Activated CD8-positive, alpha-beta T cell treated with anti-CD3 and anti-CD28 coated beads for 36 hours (primary cell): ENCODE measurements around the gene RRP36. TPM values are rescaled to one million over a fixed set of nuclear protein-coding genes. Genes with fewer than 3 reads are reported as not detected.
"Not testable (repeated sequence)": the region's sequence is repeated elsewhere in the genome, so short reads cannot be mapped to it uniquely, and the experiment has no call there.

Experiments used
- ATAC-seq: fragments of 200-7000 bp; cut with Tn5 transposase; one replicate; pipeline ENCODE4 v1.10.0; 2021; ENCODE audit warnings: mild to moderate bottlenecking, moderate library complexity
- CTCF ChIA-PET: fragments of 350-600 bp; sonication (Branson Sonifier 250); formaldehyde crosslinking; loops from one replicate; lab custom pipeline; 2021; ENCODE audit warnings: antibody characterized with exemption; lab: Charles Lee
- POLR2A ChIA-PET: fragments of 350-600 bp; sonication (Branson Sonifier 250); formaldehyde crosslinking; loops from one replicate; lab custom pipeline; 2021; ENCODE audit warnings: antibody characterized with exemption; lab: Charles Lee
- DNase-seq: peaks from one replicate; pipeline ENCODE4 v3.0.0-alpha.2; 2020
- H3K27ac Mint-ChIP-seq: one replicate; pipeline ENCODE4 v1.8.0; 2021; ENCODE audit warnings: mild to moderate bottlenecking, mixed read lengths
- H3K27me3 Mint-ChIP-seq: one replicate; pipeline ENCODE4 v1.8.0; 2021; ENCODE audit warnings: mixed read lengths
- H3K36me3 Mint-ChIP-seq: one replicate; pipeline ENCODE4 v1.8.0; 2021; ENCODE audit warnings: low read depth, mixed read lengths
- H3K4me1 Mint-ChIP-seq: one replicate; pipeline ENCODE4 v1.8.0; 2021; ENCODE audit warnings: low read depth, mixed read lengths
- H3K4me3 Mint-ChIP-seq: one replicate; pipeline ENCODE4 v1.8.0; 2021; ENCODE audit warnings: mild to moderate bottlenecking, moderate library complexity, mixed read lengths
- H3K9me3 Mint-ChIP-seq: one replicate; pipeline ENCODE4 v1.8.0; 2021; ENCODE audit warnings: mixed read lengths
- CTCF ChIP-seq: fragments of 200-600 bp; IDR thresholded peaks from one replicate; pipeline ENCODE4 v1.8.0; 2022; ENCODE audit warnings: antibody characterized with exemption, mild to moderate bottlenecking
- intact Hi-C: fragments of 100-400 bp; cut with micrococcal nuclease; formaldehyde crosslinking; loops from one replicate; pipeline ENCODE4 v1.10.0; 2022
- total RNA-seq, 2 experiments: library from RNA; stranded (reverse); gene quantifications; one replicate each; pipeline ENCODE4 v1.2.3, GENCODE V29; 2021

The RRP36 gene
- total RNA-seq, 2 experiments from 2014 or later = 47.9 to 48.0 TPM

DNA sequence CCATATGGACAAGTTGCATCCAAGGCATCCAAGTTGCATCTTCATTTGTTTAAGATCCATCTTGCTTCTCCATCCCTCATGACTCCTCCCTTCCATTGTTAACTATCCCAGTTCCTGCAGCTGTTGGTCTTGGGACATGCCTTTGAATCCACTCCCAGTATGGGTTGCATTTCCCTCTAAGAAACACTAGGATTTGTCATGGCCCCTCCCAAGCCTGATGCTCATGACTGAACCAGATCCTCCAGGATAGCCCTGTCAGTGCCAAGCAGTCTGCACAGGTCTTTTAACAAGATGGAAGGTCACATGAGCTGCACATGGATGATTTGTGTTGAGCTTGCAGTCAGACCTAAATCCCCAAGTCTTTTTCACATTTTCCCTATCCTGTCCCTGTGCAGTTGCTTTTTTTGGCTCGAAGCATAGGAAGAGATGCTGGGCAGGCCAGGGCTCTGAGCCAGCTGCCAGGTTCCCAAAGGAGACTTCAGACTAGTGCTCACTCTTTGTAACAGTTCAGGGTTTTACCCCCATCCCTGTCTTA, 32.9 kb upstream of the RRP36 start:
- DNase-seq = no peak
- Mint-ChIP-seq H3K4me1 (peaks cover 46% of the 10 kb centered on the region), H3K9me3 (no peaks in the 10 kb centered on the region), H3K4me3 (no peak overlapping the region), H3K27ac (no peak overlapping the region), H3K36me3 (peaks cover 18% of the 10 kb centered on the region), H3K27me3 (no peaks in the 10 kb centered on the region)
- TF ChIP-seq CTCF = no peak
- intact Hi-C loops = no loop called here
- CTCF ChIA-PET = interaction anchor here (1.1 to 2.0 kb wide), 4 partner anchors 18 to 155 kb away, joined by 3 to 8 read pairs (median 4); no protein-coding TSS in a partner anchor
- no peak for ATAC-seq
- POLR2A ChIA-PET = interaction anchor here (1.1 to 1.9 kb wide), 5 partner anchors 9 to 241 kb away, joined by 4 to 11 read pairs (median 4); partner anchors contain the start of genes CUL7, DNPH1 and PEX6

GRCh38 chr6:42989923-42990322, 31.5 kb upstream of the RRP36 start:
- H3K27ac Mint-ChIP-seq = no peak overlapping the region
- TF ChIP-seq CTCF = no peak

GRCh38 chr6:42993445-42993844, 28.0 kb upstream of the RRP36 start:
- ChIA-PET CTCF (interaction anchor here (1.3 kb wide), 1 partner anchor 9 kb away, joined by 3 read pairs; no protein-coding TSS in a partner anchor), POLR2A (no interaction called here)
- Mint-ChIP-seq H3K4me3 (no peak overlapping the region), H3K9me3 (no peaks in the 10 kb centered on the region), H3K27me3 (no peaks in the 10 kb centered on the region), H3K4me1 (peaks cover 8% of the 10 kb centered on the region), H3K27ac (no peak overlapping the region), H3K36me3 (peaks cover 14% of the 10 kb centered on the region)
- no peak for DNase-seq
- intact Hi-C loops = no loop called here
- TF ChIP-seq CTCF = no peak
- ATAC-seq = no peak

More at GRCh38 chr6:42989923-42990322, 31.5 kb upstream of the RRP36 start:
- intact Hi-C loops = no loop called here
- CTCF ChIA-PET = no interaction called here
- DNase-seq (no peak), ATAC-seq (no peak)
- H3K9me3 Mint-ChIP-seq = no peaks in the 10 kb centered on the region
- peaks cover 18% of the 10 kb centered on the region for H3K36me3 Mint-ChIP-seq
- POLR2A ChIA-PET = interaction anchor here (1.5 to 1.7 kb wide), 2 partner anchors 10 to 19 kb away, joined by 3 to 4 read pairs; no protein-coding TSS in a partner anchor
- peaks cover 42% of the 10 kb centered on the region for H3K4me1 Mint-ChIP-seq
- no peaks in the 10 kb centered on the region for H3K27me3 Mint-ChIP-seq
- no peak overlapping the region for H3K4me3 Mint-ChIP-seq

- Mint-ChIP-seq H3K27ac (no peak overlapping the region), H3K4me3 (no peak overlapping the region), H3K4me1 (no peaks in the 10 kb centered on the region), H3K9me3 (no peaks in the 10 kb centered on the region), H3K27me3 (no peaks in the 10 kb centered on the region), H3K36me3 (peaks cover 4% of the 10 kb centered on the region)
- intact Hi-C loops = no loop called here
- CTCF ChIA-PET = interaction anchor here (0.6 to 1.5 kb wide), 5 partner anchors 13 to 147 kb away, joined by 3 to 7 read pairs (median 3); partner anchors contain the start of genes GNMT and RRP36
- ATAC-seq (no peak), DNase-seq (no peak)
- TF ChIP-seq CTCF = no peak
- POLR2A ChIA-PET = interaction anchor here (0.6 to 1.7 kb wide), 3 partner anchors 18 to 106 kb away, joined by 3 to 6 read pairs (median 3); partner anchors contain the start of gene PEX6
Measured at GRCh38 chr6:42996513-42996912, 24.9 kb upstream of the RRP36 start.

DNA sequence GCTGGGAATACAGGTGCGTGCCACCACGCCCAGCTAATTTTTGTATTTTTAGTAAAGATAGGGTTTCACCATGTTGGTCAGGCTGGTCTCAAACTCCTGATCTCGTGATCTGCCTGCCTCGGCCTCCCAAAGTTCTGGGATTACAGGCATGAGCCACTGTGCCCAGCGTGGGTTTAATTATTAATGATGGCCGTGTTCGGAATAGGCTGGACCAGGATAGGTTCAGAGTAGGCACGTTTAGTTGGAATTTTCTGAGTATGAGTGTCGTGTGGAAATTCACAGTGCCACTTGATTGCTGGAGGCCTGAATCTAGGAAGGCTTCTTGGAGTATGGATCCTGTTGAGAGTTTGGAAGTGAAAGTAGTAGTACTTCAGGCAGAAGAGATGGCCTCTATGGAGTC, 23.2 kb upstream of the RRP36 start:
- CTCF ChIA-PET = interaction anchor here (1.0 kb wide), 1 partner anchor 146 kb away, joined by 4 read pairs; no protein-coding TSS in a partner anchor
- POLR2A ChIA-PET = interaction anchor here (0.7 to 2.3 kb wide), 4 partner anchors 10 to 205 kb away, joined by 3 to 11 read pairs (median 4); partner anchors contain the start of gene MEA1
- H3K27ac Mint-ChIP-seq, H3K4me1 Mint-ChIP-seq, intact Hi-C loops, H3K36me3 Mint-ChIP-seq, ATAC-seq, H3K27me3 Mint-ChIP-seq, H3K4me3 Mint-ChIP-seq, H3K9me3 Mint-ChIP-seq, DNase-seq: not testable (repeated sequence)
